A673 (cell line): ENCODE data around the gene PRKAA2.

Source experiments
- EZH2 ChIP-seq: fragments of 200-600 bp; sonication (generic); IDR thresholded peaks from 2 replicates; pipeline ENCODE4 v1.6.1; 2017; ENCODE audit warnings: borderline replicate concordance, low read depth, mild to moderate bottlenecking, mixed read lengths, antibody characterized with exemption, low read length; ENCODE audit not compliant: poor library complexity, severe bottlenecking
- TF ChIP-seq, protein P1 (sequence below): fragments of 300-800, 200-600 bp; sonication (generic); conservative IDR thresholded peaks from 2 replicates; pipeline ENCODE4 v1.5.1; 2017; ENCODE audit warnings: low read depth, mild to moderate bottlenecking, antibody characterized with exemption, low read length, moderate library complexity, mixed read lengths

DNA sequence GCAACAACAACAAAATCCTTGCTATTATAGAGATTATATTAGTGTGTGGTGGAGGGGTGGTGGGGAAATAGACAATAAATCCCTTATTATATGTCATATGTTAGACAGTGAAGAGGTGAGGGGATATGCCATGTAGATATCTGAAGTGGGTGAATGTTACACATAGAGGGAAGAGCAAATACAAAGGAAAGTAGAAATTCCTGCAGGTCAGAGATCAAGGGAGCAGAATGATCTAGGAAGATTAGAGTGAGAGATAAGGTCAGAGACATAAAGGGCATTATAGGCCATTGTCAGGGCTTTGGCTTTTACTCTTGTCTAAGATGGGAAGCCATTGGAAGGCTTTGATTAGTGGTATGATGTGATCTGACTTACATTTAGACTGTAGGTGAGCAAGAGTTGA is 38.5 kb downstream of the PRKAA2 start:
- TF ChIP-seq, protein P1, sequence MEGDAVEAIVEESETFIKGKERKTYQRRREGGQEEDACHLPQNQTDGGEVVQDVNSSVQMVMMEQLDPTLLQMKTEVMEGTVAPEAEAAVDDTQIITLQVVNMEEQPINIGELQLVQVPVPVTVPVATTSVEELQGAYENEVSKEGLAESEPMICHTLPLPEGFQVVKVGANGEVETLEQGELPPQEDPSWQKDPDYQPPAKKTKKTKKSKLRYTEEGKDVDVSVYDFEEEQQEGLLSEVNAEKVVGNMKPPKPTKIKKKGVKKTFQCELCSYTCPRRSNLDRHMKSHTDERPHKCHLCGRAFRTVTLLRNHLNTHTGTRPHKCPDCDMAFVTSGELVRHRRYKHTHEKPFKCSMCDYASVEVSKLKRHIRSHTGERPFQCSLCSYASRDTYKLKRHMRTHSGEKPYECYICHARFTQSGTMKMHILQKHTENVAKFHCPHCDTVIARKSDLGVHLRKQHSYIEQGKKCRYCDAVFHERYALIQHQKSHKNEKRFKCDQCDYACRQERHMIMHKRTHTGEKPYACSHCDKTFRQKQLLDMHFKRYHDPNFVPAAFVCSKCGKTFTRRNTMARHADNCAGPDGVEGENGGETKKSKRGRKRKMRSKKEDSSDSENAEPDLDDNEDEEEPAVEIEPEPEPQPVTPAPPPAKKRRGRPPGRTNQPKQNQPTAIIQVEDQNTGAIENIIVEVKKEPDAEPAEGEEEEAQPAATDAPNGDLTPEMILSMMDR = no peak
- TF ChIP-seq EZH2 = no peak
